Loucy (cell line): ENCODE measurements around the gene PNMA6F.
A peak's percentile ranks its signal among the peaks of the same experiment; 100 is the strongest.
"Not testable (repeated sequence)": the region's sequence is repeated elsewhere in the genome, so short reads cannot be mapped to it uniquely, and the experiment has no call there.

Source experiments
- H2AFZ ChIP-seq: fragments of 200-600 bp; sonication (generic); 2 replicates; pipeline ENCODE4 v1.6.0; 2016; ENCODE audit warnings: antibody characterized with exemption, mild to moderate bottlenecking, low read length, moderate library complexity
- H3F3A ChIP-seq: fragments of 200-600 bp; 2 replicates; pipeline ENCODE4 v1.6.0; 2016; ENCODE audit warnings: antibody characterized with exemption, low read depth, mild to moderate bottlenecking
- H3K27me3 ChIP-seq: fragments of 200-600 bp; sonication (generic); 2 replicates; pipeline ENCODE4 v1.6.1; 2014; ENCODE audit warnings: low read length, mild to moderate bottlenecking; ENCODE audit not compliant: insufficient read depth, poor library complexity, severe bottlenecking
- H3K36me3 ChIP-seq: fragments of 200-600 bp; sonication (generic); 2 replicates; pipeline ENCODE4 v1.6.1; 2016; ENCODE audit warnings: low read length; ENCODE audit not compliant: insufficient read depth
- H3K4me1 ChIP-seq: fragments of 200-600 bp; sonication (generic); 2 replicates; pipeline ENCODE4 v1.5.1; 2014; ENCODE audit warnings: low read length, mild to moderate bottlenecking; ENCODE audit not compliant: insufficient read depth, poor library complexity, severe bottlenecking
- H3K4me2 ChIP-seq: fragments of 200-600 bp; sonication (generic); 2 replicates; pipeline ENCODE4 v1.6.0; 2014; ENCODE audit warnings: antibody characterized with exemption, low read length, low read depth, mild to moderate bottlenecking; ENCODE audit not compliant: poor library complexity, severe bottlenecking
- H3K4me3 ChIP-seq: fragments of 200-600 bp; sonication (generic); 2 replicates; pipeline ENCODE4 v1.5.1; 2014; ENCODE audit warnings: low read length, mild to moderate bottlenecking, mixed read lengths; ENCODE audit not compliant: poor library complexity, severe bottlenecking
- H3K79me2 ChIP-seq: fragments of 200-600 bp; sonication (generic); 2 replicates; pipeline ENCODE4 v1.6.1; 2014; ENCODE audit warnings: low read length; ENCODE audit not compliant: insufficient read depth
- H3K9ac ChIP-seq: fragments of 200-600 bp; sonication (generic); 2 replicates; pipeline ENCODE4 v1.6.0; 2014; ENCODE audit warnings: mild to moderate bottlenecking, low read depth, low read length, moderate library complexity; ENCODE audit not compliant: poor library complexity, severe bottlenecking
- H3K9me2 ChIP-seq: fragments of 200-600 bp; sonication (generic); replicated peaks from 2 replicates; pipeline ENCODE4 v1.6.1; 2016; ENCODE audit warnings: low read depth, low read length, mixed read lengths
- H3K9me3 ChIP-seq: fragments of 200-600 bp; sonication (generic); 2 replicates; pipeline ENCODE4 v1.6.1; 2014; ENCODE audit warnings: mild to moderate bottlenecking, antibody characterized with exemption, low read length, low read depth; ENCODE audit not compliant: insufficient read depth
- H4K20me1 ChIP-seq: fragments of 200-600 bp; sonication (generic); 2 replicates; pipeline ENCODE4 v1.6.0; 2014; ENCODE audit warnings: antibody characterized with exemption, low read length, mild to moderate bottlenecking; ENCODE audit not compliant: insufficient read depth, poor library complexity, severe bottlenecking
- CTCF ChIP-seq: fragments of 200-600 bp; sonication (generic); conservative IDR thresholded peaks from 2 replicates; pipeline ENCODE4 v1.5.1; 2014; ENCODE audit warnings: mild to moderate bottlenecking, antibody characterized with exemption, low read length
- EZH2phosphoT487 ChIP-seq: fragments of 200-600 bp; IDR thresholded peaks from 2 replicates; pipeline ENCODE4 v1.6.1; 2018; ENCODE audit warnings: antibody characterized with exemption, mild to moderate bottlenecking, moderate library complexity, borderline replicate concordance

The PNMA6F gene

DNA sequence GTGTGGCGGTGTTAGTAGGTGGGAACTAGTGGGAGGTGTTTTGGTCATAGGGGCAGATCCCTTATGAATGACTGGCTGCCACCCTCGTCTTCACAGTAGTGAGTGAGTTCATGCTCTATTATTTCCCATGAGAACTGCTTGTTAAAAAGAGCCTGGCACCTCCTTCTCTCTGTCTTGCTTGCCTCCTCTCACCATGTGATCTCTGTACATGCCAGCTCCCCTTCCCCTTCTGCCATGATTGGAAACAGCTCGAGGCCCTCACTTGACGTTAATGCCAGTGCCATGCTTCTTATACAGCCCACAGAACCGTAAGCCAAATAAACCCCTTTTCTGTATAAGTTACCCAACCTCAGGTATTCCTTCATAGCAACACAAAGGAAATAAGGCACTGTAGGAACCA, 21.7 kb downstream of the PNMA6F start:
- Histone ChIP-seq H4K20me1 (no peaks in the 10 kb centered on the region), H3K4me1 (no peaks in the 10 kb centered on the region), H3K4me3 (no peak overlapping the region), H3K9me3 (no peaks in the 10 kb centered on the region), H3F3A (no peaks in the 10 kb centered on the region), H3K79me2 (no peaks in the 10 kb centered on the region), H3K36me3 (no peaks in the 10 kb centered on the region), H2AFZ (no peak overlapping the region), H3K27me3 (no peaks in the 10 kb centered on the region), H3K9ac (no peak overlapping the region), H3K4me2 (no peak overlapping the region), H3K9me2 (no peaks in the 10 kb centered on the region)
- TF ChIP-seq EZH2phosphoT487: no peak
- TF ChIP-seq CTCF: no peak

DNA sequence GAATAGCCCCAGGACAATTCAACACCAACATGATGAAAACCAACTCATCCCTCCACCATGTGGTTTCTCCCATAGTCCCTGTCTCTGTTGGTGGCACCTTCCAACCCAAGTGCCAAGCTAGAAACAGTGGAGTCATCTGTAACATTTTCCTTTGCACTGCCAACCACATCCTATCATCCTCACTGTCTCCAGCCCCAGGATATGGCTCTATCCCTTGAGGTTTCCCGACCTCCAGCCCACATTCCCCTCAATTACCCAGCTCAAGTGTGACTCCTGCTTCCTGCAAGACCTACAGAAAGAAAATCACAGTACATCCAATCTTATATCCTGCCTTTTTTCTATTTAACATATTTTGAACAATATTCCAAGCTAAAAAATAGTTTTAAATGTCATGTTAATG, 24.2 kb downstream of the PNMA6F start:
- Histone ChIP-seq H3F3A (no peaks in the 10 kb centered on the region), H3K9me2 (no peaks in the 10 kb centered on the region), H3K79me2 (no peaks in the 10 kb centered on the region), H3K27me3 (no peaks in the 10 kb centered on the region), H3K4me1 (no peaks in the 10 kb centered on the region), H3K4me2 (no peak overlapping the region), H2AFZ (no peak overlapping the region), H4K20me1 (no peaks in the 10 kb centered on the region), H3K36me3 (no peaks in the 10 kb centered on the region), H3K9me3 (no peaks in the 10 kb centered on the region), H3K4me3 (no peak overlapping the region), H3K9ac (no peak overlapping the region)
- TF ChIP-seq CTCF (no peak), EZH2phosphoT487 (no peak)

DNA sequence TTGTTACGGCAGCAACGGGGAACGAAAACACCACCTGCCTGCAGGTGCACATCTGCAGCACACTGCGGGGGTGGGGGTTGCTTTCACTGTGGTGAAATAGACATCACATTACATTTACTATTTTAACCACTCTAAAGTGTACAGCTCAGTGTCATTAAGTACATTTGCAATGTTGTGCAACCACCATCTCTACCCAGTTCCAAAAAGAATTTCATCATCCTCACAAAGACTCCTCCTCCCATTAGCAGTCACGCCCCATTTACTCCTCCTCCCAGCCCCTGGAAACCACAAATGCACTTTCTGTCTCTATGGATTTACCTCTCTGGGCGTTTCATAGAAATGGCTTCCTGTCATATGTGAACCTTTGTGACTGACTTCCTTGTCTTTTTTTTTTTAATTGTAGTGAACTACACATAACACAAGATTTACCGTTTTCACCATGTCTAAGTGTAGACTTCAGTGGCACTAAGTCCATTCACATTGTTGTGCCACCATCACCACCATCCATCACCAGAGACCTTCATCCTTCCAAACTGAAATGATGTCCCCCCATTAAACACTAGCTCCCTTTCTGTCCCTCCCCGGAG, 28.0 kb downstream of the PNMA6F start:
- H4K20me1 ChIP-seq, H3K9ac ChIP-seq, H3K4me3 ChIP-seq, H3K4me2 ChIP-seq, H3K27me3 ChIP-seq, H3K9me2 ChIP-seq, H3K79me2 ChIP-seq, H3K36me3 ChIP-seq, H3F3A ChIP-seq, H3K4me1 ChIP-seq, H3K9me3 ChIP-seq: not testable (repeated sequence)
- 0 out of 2 replicates have a peak overlapping the region, but pooled peaks have one; percentile 26 for H2AFZ ChIP-seq

DNA sequence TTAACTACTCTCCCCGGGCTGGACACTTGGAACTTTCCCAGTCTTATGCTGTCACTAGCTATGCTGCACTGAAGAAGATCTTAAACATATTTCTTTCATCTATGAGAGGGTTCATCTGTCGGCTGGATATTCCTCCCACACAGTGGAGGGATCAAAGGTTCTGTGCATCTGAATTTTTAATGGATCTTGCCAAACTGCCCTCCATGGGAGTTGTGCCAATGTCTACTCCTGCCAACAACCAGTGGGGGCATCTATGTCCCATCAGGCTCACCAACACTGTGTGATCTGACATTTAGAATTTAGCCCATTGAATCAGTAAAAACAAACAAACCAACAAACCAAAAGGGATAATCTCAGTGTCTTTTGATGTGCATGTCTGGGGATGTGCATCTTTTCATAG, 32.8 kb downstream of the PNMA6F start:
- H3K27me3 ChIP-seq, H3K4me2 ChIP-seq, H3K36me3 ChIP-seq, H3K79me2 ChIP-seq, H3K9me3 ChIP-seq, H3K9ac ChIP-seq, H3F3A ChIP-seq, H3K9me2 ChIP-seq, H3K4me1 ChIP-seq, H4K20me1 ChIP-seq, H3K4me3 ChIP-seq, H2AFZ ChIP-seq: not testable (repeated sequence)

DNA sequence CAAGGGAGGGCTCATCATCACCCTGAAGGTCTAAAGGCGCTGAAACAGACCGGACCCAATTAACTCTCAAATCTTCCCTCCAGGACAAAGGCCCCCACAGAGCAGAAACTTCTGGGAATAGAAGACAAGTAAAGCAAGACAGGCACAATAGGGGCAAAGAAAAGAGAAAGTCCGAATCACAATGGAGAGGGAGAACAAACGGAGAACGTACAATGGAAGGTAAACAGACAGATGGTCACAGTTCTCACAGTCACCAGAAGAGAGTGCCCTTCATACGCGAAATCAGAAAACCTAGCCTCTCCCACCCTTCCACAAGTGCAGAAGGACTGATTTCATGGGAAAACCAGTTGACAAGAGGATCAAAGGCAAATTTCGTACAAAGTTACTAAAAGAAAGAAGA, 35.9 kb downstream of the PNMA6F start:
- not testable (repeated sequence) for H3K79me2 ChIP-seq, H4K20me1 ChIP-seq, H3K36me3 ChIP-seq, H2AFZ ChIP-seq, H3K4me1 ChIP-seq, H3K9me2 ChIP-seq, H3K9ac ChIP-seq, H3F3A ChIP-seq, H3K4me2 ChIP-seq, H3K4me3 ChIP-seq, H3K27me3 ChIP-seq, H3K9me3 ChIP-seq

DNA sequence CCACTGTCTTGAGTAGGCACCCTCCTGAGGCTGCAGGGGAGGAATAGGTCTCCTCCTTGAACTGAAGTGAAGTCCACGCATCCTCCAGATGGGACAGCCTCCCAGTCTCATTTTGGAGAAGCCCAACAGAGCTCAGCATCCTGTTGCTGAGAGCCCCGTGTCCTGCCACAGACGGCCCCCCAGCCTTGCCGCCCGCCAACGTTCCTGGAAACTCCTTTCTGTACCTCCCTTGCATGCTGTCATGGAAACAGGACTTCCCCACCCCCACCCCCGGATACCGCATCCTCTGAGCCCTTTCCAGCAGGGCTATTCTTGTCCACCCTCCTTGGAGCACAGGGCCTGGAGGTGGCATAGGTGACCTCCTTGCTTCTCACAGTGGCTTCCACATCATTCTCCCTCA, 37.6 kb downstream of the PNMA6F start:
- not testable (repeated sequence) for H3K4me1 ChIP-seq, H3K79me2 ChIP-seq, H4K20me1 ChIP-seq, H3K9ac ChIP-seq, H3K9me2 ChIP-seq, H3K27me3 ChIP-seq, H2AFZ ChIP-seq, H3K36me3 ChIP-seq, H3F3A ChIP-seq, H3K4me2 ChIP-seq, H3K9me3 ChIP-seq, H3K4me3 ChIP-seq
